ENCODE measurements around the gene NR2E1. TPM values are rescaled to one million over a fixed set of nuclear protein-coding genes. Genes with fewer than 3 reads are reported as not detected.

The NR2E1 gene
- total and polyA plus RNA-seq, 10 of the 15 experiments (the other 5 are each of a cell fraction or from before 2014, with no cell fraction given): not detected

DNA sequence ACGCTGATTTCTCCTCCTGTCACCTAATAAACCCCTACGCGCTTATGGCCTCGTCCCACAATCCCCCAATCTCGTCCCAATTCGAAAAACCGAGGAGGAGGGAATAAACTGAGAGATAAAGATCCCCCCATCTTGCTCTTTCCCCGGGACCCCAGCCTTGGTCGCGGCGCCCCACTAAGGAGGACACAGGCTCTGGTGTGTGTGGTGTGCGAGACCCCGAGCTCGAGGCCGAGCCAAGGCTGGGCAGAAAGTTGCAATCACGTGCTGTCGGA, 1.3 kb upstream of the NR2E1 start:
- POLR2A ChIA-PET: no interaction called here
- BruUV-seq (replicated peaks): no TSS peak
- peaks cover 34 to 36% of the 10 kb centered on the region in 2 experiments for H3K27me3 ChIP-seq (replicated peaks in 1 of 2; ENCODE audit: control insufficient read depth in 2 of 2, insufficient read depth in 2 of 2, low read length in 1 of 2)
- no peak overlapping the region for H3K27ac ChIP-seq (ENCODE audit: control insufficient read depth, insufficient read depth)
- no peaks in the 10 kb centered on the region for H3K79me2 ChIP-seq (ENCODE audit: control insufficient read depth, insufficient read depth, low read length)
- H4K20me1 ChIP-seq (ENCODE audit: control insufficient read depth, insufficient read depth): no peaks in the 10 kb centered on the region
- no peak for ATAC-seq
- H3K9ac ChIP-seq (ENCODE audit: control insufficient read depth, insufficient read depth, low read length): no peak overlapping the region
- no peak for FAIRE-seq
- in situ Hi-C loops (cut with MboI): no loop called here
- no peaks in the 10 kb centered on the region for H3K36me3 ChIP-seq (ENCODE audit: control insufficient read depth in 2 of 2, insufficient read depth in 2 of 2, low read length in 1 of 2)
- no peak for DNase-seq (ENCODE audit: low read depth, low spot score)
- H3K4me2 ChIP-seq (ENCODE audit: control insufficient read depth, insufficient read depth): no peak overlapping the region
- intact Hi-C loops (cut with micrococcal nuclease; ENCODE audit: unreplicated experiment): no loop called here
- RAD21 ChIA-PET (ENCODE audit: unreplicated experiment): no interaction called here
- no peak overlapping the region for H3K4me3 ChIP-seq
- SMC1A ChIA-PET (ENCODE audit: uncharacterized antibody, unreplicated experiment): no interaction called here
- TF ChIP-seq EZH2 (IDR thresholded peaks at IDR 0.05; ENCODE audit: borderline replicate concordance, control insufficient read depth, low read depth, low read length): no peak
- no peak for TF ChIP-seq PML (IDR thresholded peaks at IDR 0.05; ENCODE audit: low read length)
- TF ChIP-seq POU2F2 (IDR thresholded peaks at IDR 0.05; ENCODE audit: borderline replicate concordance, low read depth, low read length): no peak
- no peak for TF ChIP-seq TBL1XR1 (IDR thresholded peaks at IDR 0.05; ENCODE audit: low read depth, low read length)
- TF ChIP-seq TCF7 (IDR thresholded peaks at IDR 0.05; ENCODE audit: borderline replicate concordance): no peak
- TF ChIP-seq, protein P1, sequence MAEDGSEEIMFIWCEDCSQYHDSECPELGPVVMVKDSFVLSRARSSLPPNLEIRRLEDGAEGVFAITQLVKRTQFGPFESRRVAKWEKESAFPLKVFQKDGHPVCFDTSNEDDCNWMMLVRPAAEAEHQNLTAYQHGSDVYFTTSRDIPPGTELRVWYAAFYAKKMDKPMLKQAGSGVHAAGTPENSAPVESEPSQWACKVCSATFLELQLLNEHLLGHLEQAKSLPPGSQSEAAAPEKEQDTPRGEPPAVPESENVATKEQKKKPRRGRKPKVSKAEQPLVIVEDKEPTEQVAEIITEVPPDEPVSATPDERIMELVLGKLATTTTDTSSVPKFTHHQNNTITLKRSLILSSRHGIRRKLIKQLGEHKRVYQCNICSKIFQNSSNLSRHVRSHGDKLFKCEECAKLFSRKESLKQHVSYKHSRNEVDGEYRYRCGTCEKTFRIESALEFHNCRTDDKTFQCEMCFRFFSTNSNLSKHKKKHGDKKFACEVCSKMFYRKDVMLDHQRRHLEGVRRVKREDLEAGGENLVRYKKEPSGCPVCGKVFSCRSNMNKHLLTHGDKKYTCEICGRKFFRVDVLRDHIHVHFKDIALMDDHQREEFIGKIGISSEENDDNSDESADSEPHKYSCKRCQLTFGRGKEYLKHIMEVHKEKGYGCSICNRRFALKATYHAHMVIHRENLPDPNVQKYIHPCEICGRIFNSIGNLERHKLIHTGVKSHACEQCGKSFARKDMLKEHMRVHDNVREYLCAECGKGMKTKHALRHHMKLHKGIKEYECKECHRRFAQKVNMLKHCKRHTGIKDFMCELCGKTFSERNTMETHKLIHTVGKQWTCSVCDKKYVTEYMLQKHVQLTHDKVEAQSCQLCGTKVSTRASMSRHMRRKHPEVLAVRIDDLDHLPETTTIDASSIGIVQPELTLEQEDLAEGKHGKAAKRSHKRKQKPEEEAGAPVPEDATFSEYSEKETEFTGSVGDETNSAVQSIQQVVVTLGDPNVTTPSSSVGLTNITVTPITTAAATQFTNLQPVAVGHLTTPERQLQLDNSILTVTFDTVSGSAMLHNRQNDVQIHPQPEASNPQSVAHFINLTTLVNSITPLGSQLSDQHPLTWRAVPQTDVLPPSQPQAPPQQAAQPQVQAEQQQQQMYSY (CRISPR knock-in tag; IDR thresholded peaks at IDR 0.05): no peak
- TF ChIP-seq RB1 (IDR thresholded peaks at IDR 0.05; ENCODE audit: borderline replicate concordance): no peak
- TF ChIP-seq RBBP5 (conservative IDR thresholded peaks at IDR 0.05): no peak
- no peak for TF ChIP-seq SMAD5 (IDR thresholded peaks at IDR 0.05; ENCODE audit: low read depth)
- no peak for TF ChIP-seq YBX1 (IDR thresholded peaks at IDR 0.05)
- TF ChIP-seq BACH1 (IDR thresholded peaks at IDR 0.05; ENCODE audit: borderline replicate concordance): no peak
- no peak for TF ChIP-seq SIN3A (IDR thresholded peaks at IDR 0.05; ENCODE audit: low read depth, low read length)
- no peaks in the 10 kb centered on the region; the same call in 2 of the 3 replicates for H3K9me3 ChIP-seq (replicated peaks; ENCODE audit: control insufficient read depth, insufficient read depth, low read length)
- CTCF ChIA-PET: no interaction called here
- 38% methylated on average over 17 of the region's 17 CpGs for WGBS (ENCODE audit: insufficient coverage, insufficient replicate concordance, low lambda C conversion rate, missing lambda C conversion rate)
- H2AFZ ChIP-seq (ENCODE audit: control insufficient read depth, low read depth, low read length): no peak overlapping the region
- no peaks in the 10 kb centered on the region for H3K4me1 ChIP-seq (ENCODE audit: control insufficient read depth, insufficient read depth, low read length)

Measured in GM12878 (cell line).